Tibial nerve (tissue), 4 donors: Measurements from ENCODE around the gene OR52M1.

Experiments used
- EP300 ChIP-seq, 2 donors: sonication (generic); formaldehyde crosslinking; IDR thresholded peaks; one replicate each; pipeline ENCODE4 v1.6.1; 2017; ENCODE audit warnings: antibody characterized with exemption in 2 of 2, mild to moderate bottlenecking in 1 of 2
- POLR2A ChIP-seq, 2 donors: fragments of 450-650 bp; IDR thresholded peaks; one replicate each; pipeline ENCODE4 v1.6.1; 2017; ENCODE audit warnings: antibody characterized with exemption in 2 of 2, mild to moderate bottlenecking in 2 of 2, moderate library complexity in 2 of 2
- TF ChIP-seq, protein P1 (sequence below), 5 experiments: fragments of 200-600 bp in 3 of 5; fragments of 450-650 bp in 2 of 5; sonication (generic) in 3 of 5; IDR thresholded peaks; one replicate each; pipeline ENCODE4 v1.5.1; 2016 to 2019; ENCODE audit warnings: antibody characterized with exemption in 5 of 5, mild to moderate bottlenecking in 3 of 5, moderate library complexity in 2 of 5

DNA sequence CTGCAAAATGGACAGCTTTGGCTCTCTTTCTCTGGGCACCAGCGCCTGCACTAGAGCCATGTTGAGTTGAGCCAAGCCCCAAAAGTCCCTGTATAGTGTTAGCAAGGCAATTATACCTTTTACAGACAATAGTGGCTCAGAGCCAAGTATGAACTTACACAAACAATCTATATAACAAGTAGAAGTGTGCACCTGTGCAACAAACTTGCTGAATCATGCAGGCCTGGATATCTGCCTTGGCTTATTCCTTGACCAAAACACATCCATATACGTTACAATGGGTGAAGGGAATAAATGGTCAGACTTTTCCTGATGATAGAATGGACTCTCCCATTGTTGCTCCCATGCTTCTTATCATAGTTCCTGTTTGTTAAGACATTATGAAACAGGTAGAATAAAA, 32.8 kb downstream of the OR52M1 start:
- TF ChIP-seq POLR2A (IDR thresholded peaks at IDR 0.05): no peak
- TF ChIP-seq, protein P1, sequence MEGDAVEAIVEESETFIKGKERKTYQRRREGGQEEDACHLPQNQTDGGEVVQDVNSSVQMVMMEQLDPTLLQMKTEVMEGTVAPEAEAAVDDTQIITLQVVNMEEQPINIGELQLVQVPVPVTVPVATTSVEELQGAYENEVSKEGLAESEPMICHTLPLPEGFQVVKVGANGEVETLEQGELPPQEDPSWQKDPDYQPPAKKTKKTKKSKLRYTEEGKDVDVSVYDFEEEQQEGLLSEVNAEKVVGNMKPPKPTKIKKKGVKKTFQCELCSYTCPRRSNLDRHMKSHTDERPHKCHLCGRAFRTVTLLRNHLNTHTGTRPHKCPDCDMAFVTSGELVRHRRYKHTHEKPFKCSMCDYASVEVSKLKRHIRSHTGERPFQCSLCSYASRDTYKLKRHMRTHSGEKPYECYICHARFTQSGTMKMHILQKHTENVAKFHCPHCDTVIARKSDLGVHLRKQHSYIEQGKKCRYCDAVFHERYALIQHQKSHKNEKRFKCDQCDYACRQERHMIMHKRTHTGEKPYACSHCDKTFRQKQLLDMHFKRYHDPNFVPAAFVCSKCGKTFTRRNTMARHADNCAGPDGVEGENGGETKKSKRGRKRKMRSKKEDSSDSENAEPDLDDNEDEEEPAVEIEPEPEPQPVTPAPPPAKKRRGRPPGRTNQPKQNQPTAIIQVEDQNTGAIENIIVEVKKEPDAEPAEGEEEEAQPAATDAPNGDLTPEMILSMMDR (IDR thresholded peaks at IDR 0.05): no peak
- no peak for TF ChIP-seq EP300 (IDR thresholded peaks at IDR 0.05)
